ENCODE measurements around the gene SLC34A1.
"Not testable (repeated sequence)": the region's sequence is repeated elsewhere in the genome, so short reads cannot be mapped to it uniquely, and the experiment has no call there.

Gene SLC34A1

GRCh38 chr5:177368869-177369644 is 15.2 kb upstream of the SLC34A1 start:
- no peak for DNase-seq (ENCODE audit: low read depth in 2 of 2)

- DNase-seq (ENCODE audit: low read depth in 2 of 2) = no peak
Measured at GRCh38 chr5:177369645-177370440, 14.4 kb upstream of the SLC34A1 start.

GRCh38 chr5:177370488-177371119 is 13.6 kb upstream of the SLC34A1 start:
- DNase-seq (ENCODE audit: low read depth in 2 of 2) = peak in 1 of 2 donors; percentile 66

GRCh38 chr5:177371120-177372033 is 12.9 kb upstream of the SLC34A1 start:
- no peak for DNase-seq (ENCODE audit: low read depth in 2 of 2)

- no peak for DNase-seq (ENCODE audit: low read depth in 2 of 2)
Measured at GRCh38 chr5:177372034-177372896, 12.0 kb upstream of the SLC34A1 start.

- no peak for DNase-seq (ENCODE audit: low read depth in 2 of 2)
Measured at GRCh38 chr5:177372910-177373309, 11.3 kb upstream of the SLC34A1 start.

GRCh38 chr5:177373806-177374205 is 10.4 kb upstream of the SLC34A1 start:
- DNase-seq (ENCODE audit: low read depth in 2 of 2) = no peak

GRCh38 chr5:177374211-177374610 is 10.0 kb upstream of the SLC34A1 start:
- DNase-seq (ENCODE audit: low read depth in 2 of 2) = no peak

GRCh38 chr5:177375516-177375915 is 8.7 kb upstream of the SLC34A1 start:
- not testable (repeated sequence) for DNase-seq (ENCODE audit: low read depth in 2 of 2)

- no peak for DNase-seq (ENCODE audit: low read depth in 2 of 2)
Measured at GRCh38 chr5:177376107-177376506, 8.1 kb upstream of the SLC34A1 start.

- no peak for DNase-seq (ENCODE audit: low read depth in 2 of 2)
Measured at GRCh38 chr5:177377851-177378776, 6.1 kb upstream of the SLC34A1 start.

- DNase-seq (ENCODE audit: low read depth in 2 of 2) = no peak
Measured at GRCh38 chr5:177378884-177379883, 5.0 kb upstream of the SLC34A1 start.

GRCh38 chr5:177380805-177381126 is 3.5 kb upstream of the SLC34A1 start:
- DNase-seq (ENCODE audit: low read depth in 2 of 2) = no peak

- DNase-seq (ENCODE audit: low read depth in 2 of 2) = no peak
Measured at GRCh38 chr5:177382423-177383029, 1.7 kb upstream of the SLC34A1 start.

- no peak for DNase-seq (ENCODE audit: low read depth in 2 of 2)
Measured at GRCh38 chr5:177383181-177383580, 1.1 kb upstream of the SLC34A1 start.

- no peak for DNase-seq (ENCODE audit: low read depth in 2 of 2)
Measured at GRCh38 chr5:177385720-177386119, 1.5 kb downstream of the SLC34A1 start.

GRCh38 chr5:177386542-177386941 is 2.3 kb downstream of the SLC34A1 start:
- DNase-seq (ENCODE audit: low read depth in 2 of 2) = no peak

- no peak for DNase-seq (ENCODE audit: low read depth in 2 of 2)
Measured at GRCh38 chr5:177387405-177387804, 3.2 kb downstream of the SLC34A1 start.
